ENCODE results near the gene NABP2. TPM values are rescaled to one million over a fixed set of nuclear protein-coding genes. Genes with fewer than 3 reads are reported as not detected.
A peak's percentile ranks its signal among the peaks of the same experiment; 100 is the strongest.

NABP2 gene
- total RNA-seq, 1 experiment from 2014 or later = 67.5 TPM

GRCh38 chr12:56223571-56224101, 506 bp upstream of the NABP2 start:
- H3K27ac ChIP-seq (ENCODE audit: low read depth, low read length, poor library complexity, severe bottlenecking) = peak overlapping the region; percentile 72
- no TSS peak for BruUV-seq (replicated peaks)
- no peak for TF ChIP-seq EZH2 (IDR thresholded peaks at IDR 0.05; ENCODE audit: borderline replicate concordance, low read depth, low read length, poor library complexity, severe bottlenecking)
- TF ChIP-seq, protein P1, sequence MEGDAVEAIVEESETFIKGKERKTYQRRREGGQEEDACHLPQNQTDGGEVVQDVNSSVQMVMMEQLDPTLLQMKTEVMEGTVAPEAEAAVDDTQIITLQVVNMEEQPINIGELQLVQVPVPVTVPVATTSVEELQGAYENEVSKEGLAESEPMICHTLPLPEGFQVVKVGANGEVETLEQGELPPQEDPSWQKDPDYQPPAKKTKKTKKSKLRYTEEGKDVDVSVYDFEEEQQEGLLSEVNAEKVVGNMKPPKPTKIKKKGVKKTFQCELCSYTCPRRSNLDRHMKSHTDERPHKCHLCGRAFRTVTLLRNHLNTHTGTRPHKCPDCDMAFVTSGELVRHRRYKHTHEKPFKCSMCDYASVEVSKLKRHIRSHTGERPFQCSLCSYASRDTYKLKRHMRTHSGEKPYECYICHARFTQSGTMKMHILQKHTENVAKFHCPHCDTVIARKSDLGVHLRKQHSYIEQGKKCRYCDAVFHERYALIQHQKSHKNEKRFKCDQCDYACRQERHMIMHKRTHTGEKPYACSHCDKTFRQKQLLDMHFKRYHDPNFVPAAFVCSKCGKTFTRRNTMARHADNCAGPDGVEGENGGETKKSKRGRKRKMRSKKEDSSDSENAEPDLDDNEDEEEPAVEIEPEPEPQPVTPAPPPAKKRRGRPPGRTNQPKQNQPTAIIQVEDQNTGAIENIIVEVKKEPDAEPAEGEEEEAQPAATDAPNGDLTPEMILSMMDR (conservative IDR thresholded peaks at IDR 0.05; ENCODE audit: low read depth, low read length) = no peak
- CTCF ChIA-PET = interaction anchor here (0.7 kb wide), 1 partner anchor 251 kb away, joined by 4 read pairs; no protein-coding TSS in a partner anchor
- no peaks in the 10 kb centered on the region for H3K9me3 ChIP-seq (ENCODE audit: low read depth, low read length, poor library complexity, severe bottlenecking)
- H3K27me3 ChIP-seq (replicated peaks; ENCODE audit: insufficient read depth, low read depth, low read length, poor library complexity) = no peaks in the 10 kb centered on the region
- POLR2A ChIA-PET (ENCODE audit: low non-redundant PET) = interaction anchor here (0.7 kb wide), 1 partner anchor 134 kb away, joined by 4 read pairs; no protein-coding TSS in a partner anchor
- DNase-seq (ENCODE audit: low spot score) = no peak
- H3K4me1 ChIP-seq (ENCODE audit: insufficient read depth, low read length, poor library complexity, severe bottlenecking) = peaks cover 5% of the 10 kb centered on the region
- peak overlapping the region; percentile 65 for H3K4me3 ChIP-seq (ENCODE audit: low read depth, low read length, poor library complexity, severe bottlenecking)
- intact Hi-C loops (cut with micrococcal nuclease; ENCODE audit: unreplicated experiment) = loop anchor here (1.0 to 5.0 kb wide), 3 partner anchors 30 to 105 kb away; partner anchors contain the start of genes ANKRD52 and ZC3H10
- no peaks in the 10 kb centered on the region for H3K36me3 ChIP-seq (ENCODE audit: insufficient read depth, low read length, poor library complexity, severe bottlenecking)

GRCh38 chr12:56224954-56225353, 812 bp downstream of the NABP2 start:
- peaks cover 5% of the 10 kb centered on the region for H3K4me1 ChIP-seq (ENCODE audit: insufficient read depth, low read length, poor library complexity, severe bottlenecking)
- intact Hi-C loops (cut with micrococcal nuclease; ENCODE audit: unreplicated experiment) = loop anchor here (1.0 to 5.0 kb wide), 2 partner anchors 32 kb away; partner anchors contain the start of gene ANKRD52
- ChIA-PET CTCF (no interaction called here), POLR2A (ENCODE audit: low non-redundant PET) (interaction anchor here (0.5 kb wide), 1 partner anchor 32 kb away, joined by 3 read pairs; no protein-coding TSS in a partner anchor)
- no peaks in the 10 kb centered on the region for H3K36me3 ChIP-seq (ENCODE audit: insufficient read depth, low read length, poor library complexity, severe bottlenecking)
- DNase-seq (ENCODE audit: low spot score) = no peak
- H3K4me3 ChIP-seq (ENCODE audit: low read depth, low read length, poor library complexity, severe bottlenecking) = peak overlapping the region; percentile 65
- no peaks in the 10 kb centered on the region for H3K9me3 ChIP-seq (ENCODE audit: low read depth, low read length, poor library complexity, severe bottlenecking)
- no peaks in the 10 kb centered on the region for H3K27me3 ChIP-seq (replicated peaks; ENCODE audit: insufficient read depth, low read depth, low read length, poor library complexity)
- TF ChIP-seq, protein P1 (conservative IDR thresholded peaks at IDR 0.05; ENCODE audit: low read depth, low read length) = no peak
- TF ChIP-seq EZH2 (IDR thresholded peaks at IDR 0.05; ENCODE audit: borderline replicate concordance, low read depth, low read length, poor library complexity, severe bottlenecking) = no peak
- no TSS peak for BruUV-seq (replicated peaks)
- peak overlapping the region; percentile 19 for H3K27ac ChIP-seq (ENCODE audit: low read depth, low read length, poor library complexity, severe bottlenecking)

- TF ChIP-seq, protein P1 (conservative IDR thresholded peaks at IDR 0.05; ENCODE audit: low read depth, low read length) = no peak
- TF ChIP-seq EZH2 (IDR thresholded peaks at IDR 0.05; ENCODE audit: borderline replicate concordance, low read depth, low read length, poor library complexity, severe bottlenecking) = no peak
- ChIA-PET POLR2A (ENCODE audit: low non-redundant PET) (no interaction called here), CTCF (no interaction called here)
- no peak overlapping the region for H3K27ac ChIP-seq (ENCODE audit: low read depth, low read length, poor library complexity, severe bottlenecking)
- BruUV-seq (replicated peaks) = no TSS peak
- no peak overlapping the region for H3K4me3 ChIP-seq (ENCODE audit: low read depth, low read length, poor library complexity, severe bottlenecking)
- intact Hi-C loops (cut with micrococcal nuclease; ENCODE audit: unreplicated experiment) = no loop called here
- H3K27me3 ChIP-seq (replicated peaks; ENCODE audit: insufficient read depth, low read depth, low read length, poor library complexity) = no peaks in the 10 kb centered on the region
- no peaks in the 10 kb centered on the region for H3K9me3 ChIP-seq (ENCODE audit: low read depth, low read length, poor library complexity, severe bottlenecking)
- no peaks in the 10 kb centered on the region for H3K36me3 ChIP-seq (ENCODE audit: insufficient read depth, low read length, poor library complexity, severe bottlenecking)
- no peak for DNase-seq (ENCODE audit: low spot score)
- H3K4me1 ChIP-seq (ENCODE audit: insufficient read depth, low read length, poor library complexity, severe bottlenecking) = no peaks in the 10 kb centered on the region
Measured at GRCh38 chr12:56229082-56229481, 4.9 kb downstream of the NABP2 start.

All from A673 (cell line).